HepG2 (cell line): ENCODE data around the gene MARCHF9. TPM values are rescaled to one million over a fixed set of nuclear protein-coding genes. Genes with fewer than 3 reads are reported as not detected.

ENCODE experiments used
- AKAP8 ChIP-seq: sonication (generic); formaldehyde crosslinking; IDR thresholded peaks from 2 replicates; pipeline ENCODE4 v1.5.1; 2020; ENCODE audit warnings: mild to moderate bottlenecking, missing genetic modification reagents
- ATF7-NPFF ChIP-seq: sonication (generic); formaldehyde crosslinking; IDR thresholded peaks from 2 replicates; pipeline ENCODE4 v1.8.1; 2023; ENCODE audit warnings: mild to moderate bottlenecking, low read depth, missing genetic modification reagents, moderate library complexity
- FOXA3 ChIP-seq: IDR thresholded peaks from 2 replicates; pipeline ENCODE4 v1.6.1; 2016; ENCODE audit warnings: missing genetic modification reagents, missing compliant biosample characterization
- RAD21 ChIP-seq: fragments of 450-650 bp; formaldehyde crosslinking; IDR thresholded peaks from 2 replicates; pipeline ENCODE4 v1.5.0; 2020; ENCODE audit warnings: mild to moderate bottlenecking
- RXRB ChIP-seq: IDR thresholded peaks from 2 replicates; pipeline ENCODE4 v1.6.1; 2016; ENCODE audit warnings: borderline replicate concordance, missing genetic modification reagents, missing compliant biosample characterization
- ZNF225 ChIP-seq: sonication (generic); formaldehyde crosslinking; IDR thresholded peaks from 2 replicates; pipeline ENCODE4 v1.4.0; 2020; ENCODE audit warnings: mild to moderate bottlenecking, missing genetic modification reagents
- ZNF230 ChIP-seq: sonication (generic); formaldehyde crosslinking; IDR thresholded peaks from 2 replicates; pipeline ENCODE4 v1.4.0; 2020; ENCODE audit warnings: mild to moderate bottlenecking, missing genetic modification reagents
- ZNF326 ChIP-seq: sonication (generic); formaldehyde crosslinking; IDR thresholded peaks from 2 replicates; pipeline ENCODE4 v1.4.0; 2020; ENCODE audit warnings: missing genetic modification reagents, borderline replicate concordance
- ZNF430 ChIP-seq: sonication (generic); formaldehyde crosslinking; IDR thresholded peaks from 2 replicates; pipeline ENCODE4 v1.9.0; 2021; ENCODE audit warnings: mild to moderate bottlenecking, missing genetic modification reagents
- ZNF460 ChIP-seq: sonication (generic); formaldehyde crosslinking; IDR thresholded peaks from 2 replicates; pipeline ENCODE4 v1.5.1; 2020; ENCODE audit warnings: missing genetic modification reagents, mild to moderate bottlenecking, borderline replicate concordance
- ZNF724P ChIP-seq: sonication (generic); formaldehyde crosslinking; IDR thresholded peaks from 2 replicates; pipeline ENCODE4 v1.8.0; 2022; ENCODE audit warnings: missing genetic modification reagents, borderline replicate concordance
- polyA plus RNA-seq, 8 experiments: library from polyadenylated mRNA; depleted of rRNA in 3 of 8; stranded (reverse) in 7 of 8; unstranded in 1 of 8; fragments of >200 nt; fragmentation: Illumina TruSeq in 4 of 8; extraction: Trizol in 4 of 8; gene quantifications; 2 replicates each; pipeline versions ENCODE4 v1.2.1 to v1.2.3, GENCODE V29; 2011 to 2016; ENCODE audit warnings: low read depth in 4 of 8, missing spikeins in 1 of 8, mixed read lengths in 1 of 8; ENCODE audit not compliant: insufficient read depth in 1 of 8
- total RNA-seq, 5 experiments: library from RNA; depleted of rRNA; stranded (reverse); fragments of >200 nt; fragmentation: Illumina TruSeq; extraction: Trizol; gene quantifications; 2 replicates each; pipeline ENCODE4 v1.2.3, GENCODE V29; 2016; ENCODE audit warnings: low read depth in 1 of 5
- TF ChIP-seq, protein P1 (sequence below): sonication (generic); formaldehyde crosslinking; IDR thresholded peaks from 2 replicates; pipeline ENCODE4 v1.9.0; 2021; ENCODE audit warnings: missing genetic modification reagents, mild to moderate bottlenecking, borderline replicate concordance
- TF ChIP-seq, protein P2 (sequence below): conservative IDR thresholded peaks from 2 replicates; pipeline ENCODE4 v1.6.1; 2018; ENCODE audit warnings: missing genetic modification reagents
- TF ChIP-seq, protein P3 (sequence below): sonication (generic); formaldehyde crosslinking; IDR thresholded peaks from 2 replicates; pipeline ENCODE4 v1.4.0; 2020; ENCODE audit warnings: mild to moderate bottlenecking, low read depth, missing genetic modification reagents
- TF ChIP-seq, protein P4 (sequence below): sonication (generic); formaldehyde crosslinking; IDR thresholded peaks from 2 replicates; pipeline ENCODE4 v1.8.0; 2022; ENCODE audit warnings: missing genetic modification reagents, mild to moderate bottlenecking, moderate library complexity, borderline replicate concordance
- TF ChIP-seq, protein P5 (sequence below): sonication (generic); formaldehyde crosslinking; IDR thresholded peaks from 2 replicates; pipeline ENCODE4 v1.8.1; 2023; ENCODE audit warnings: missing genetic modification reagents, mild to moderate bottlenecking, borderline replicate concordance
- TF ChIP-seq, protein P6 (sequence below): sonication (generic); formaldehyde crosslinking; IDR thresholded peaks from 2 replicates; pipeline ENCODE4 v1.4.0; 2020; ENCODE audit warnings: missing genetic modification reagents, borderline replicate concordance
- TF ChIP-seq, protein P7 (sequence below): sonication (generic); formaldehyde crosslinking; IDR thresholded peaks from 2 replicates; pipeline ENCODE4 v1.5.0; 2020; ENCODE audit warnings: missing genetic modification reagents

Gene MARCHF9
- total and polyA plus RNA-seq, 2 of the 13 experiments (the other 11 are each of a cell fraction or from before 2014, with no cell fraction given): 5.7 to 9.6 TPM

DNA sequence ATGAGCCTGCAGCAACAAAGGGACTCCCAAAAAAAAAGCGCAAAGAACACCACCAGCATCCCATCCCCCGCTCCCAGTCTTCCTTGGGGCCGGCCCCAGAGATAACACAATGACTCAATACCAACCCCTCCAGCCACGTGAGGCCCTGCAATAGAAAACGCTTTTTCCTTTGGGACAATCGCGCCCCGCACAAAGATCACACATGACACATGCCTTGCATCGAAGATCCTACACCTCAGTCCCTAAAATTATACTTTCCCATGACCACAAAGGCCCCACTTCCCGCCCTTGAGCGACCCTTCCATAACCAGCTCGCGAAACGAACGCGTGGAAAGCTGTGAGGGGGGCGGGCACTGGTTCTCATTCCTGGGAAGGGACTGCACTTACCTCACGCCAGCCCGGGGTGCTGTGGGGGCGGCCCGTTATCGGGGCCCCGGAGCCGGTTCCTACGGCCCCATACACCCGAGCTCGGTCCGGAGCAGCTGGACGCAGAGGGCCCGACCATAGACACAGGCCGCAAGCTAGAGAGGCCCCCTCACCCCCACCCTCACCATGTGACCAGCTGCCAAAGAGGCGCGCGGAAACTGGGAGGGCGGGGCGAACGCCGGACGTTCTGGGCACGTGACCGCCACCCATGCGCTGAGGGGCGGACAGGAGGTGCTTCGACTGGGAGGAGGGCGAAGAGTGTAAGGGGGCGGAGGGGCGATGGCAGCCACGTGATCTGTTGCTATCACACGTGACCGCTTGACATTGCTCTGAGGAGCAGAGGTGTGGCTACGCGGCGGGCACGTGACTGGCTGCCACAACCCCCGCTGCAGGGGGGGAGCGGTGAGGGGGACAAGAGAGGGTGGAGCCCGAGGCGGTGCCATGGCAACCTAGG lies 2.9 kb upstream of the MARCHF9 start, which contains the start of gene CDK4 (continued):
- TF ChIP-seq, protein P1, sequence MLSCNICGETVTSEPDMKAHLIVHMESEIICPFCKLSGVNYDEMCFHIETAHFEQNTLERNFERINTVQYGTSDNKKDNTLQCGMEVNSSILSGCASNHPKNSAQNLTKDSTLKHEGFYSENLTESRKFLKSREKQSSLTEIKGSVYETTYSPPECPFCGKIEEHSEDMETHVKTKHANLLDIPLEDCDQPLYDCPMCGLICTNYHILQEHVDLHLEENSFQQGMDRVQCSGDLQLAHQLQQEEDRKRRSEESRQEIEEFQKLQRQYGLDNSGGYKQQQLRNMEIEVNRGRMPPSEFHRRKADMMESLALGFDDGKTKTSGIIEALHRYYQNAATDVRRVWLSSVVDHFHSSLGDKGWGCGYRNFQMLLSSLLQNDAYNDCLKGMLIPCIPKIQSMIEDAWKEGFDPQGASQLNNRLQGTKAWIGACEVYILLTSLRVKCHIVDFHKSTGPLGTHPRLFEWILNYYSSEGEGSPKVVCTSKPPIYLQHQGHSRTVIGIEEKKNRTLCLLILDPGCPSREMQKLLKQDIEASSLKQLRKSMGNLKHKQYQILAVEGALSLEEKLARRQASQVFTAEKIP (CRISPR knock-in tag): no peak
- TF ChIP-seq, protein P2, sequence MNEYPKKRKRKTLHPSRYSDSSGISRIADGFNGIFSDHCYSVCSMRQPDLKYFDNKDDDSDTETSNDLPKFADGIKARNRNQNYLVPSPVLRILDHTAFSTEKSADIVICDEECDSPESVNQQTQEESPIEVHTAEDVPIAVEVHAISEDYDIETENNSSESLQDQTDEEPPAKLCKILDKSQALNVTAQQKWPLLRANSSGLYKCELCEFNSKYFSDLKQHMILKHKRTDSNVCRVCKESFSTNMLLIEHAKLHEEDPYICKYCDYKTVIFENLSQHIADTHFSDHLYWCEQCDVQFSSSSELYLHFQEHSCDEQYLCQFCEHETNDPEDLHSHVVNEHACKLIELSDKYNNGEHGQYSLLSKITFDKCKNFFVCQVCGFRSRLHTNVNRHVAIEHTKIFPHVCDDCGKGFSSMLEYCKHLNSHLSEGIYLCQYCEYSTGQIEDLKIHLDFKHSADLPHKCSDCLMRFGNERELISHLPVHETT (CRISPR knock-in tag): peak; percentile 75
- peak; percentile 83; the same call in 1 of the 2 replicates for TF ChIP-seq ZNF230 (CRISPR knock-in tag)
- TF ChIP-seq, protein P3, sequence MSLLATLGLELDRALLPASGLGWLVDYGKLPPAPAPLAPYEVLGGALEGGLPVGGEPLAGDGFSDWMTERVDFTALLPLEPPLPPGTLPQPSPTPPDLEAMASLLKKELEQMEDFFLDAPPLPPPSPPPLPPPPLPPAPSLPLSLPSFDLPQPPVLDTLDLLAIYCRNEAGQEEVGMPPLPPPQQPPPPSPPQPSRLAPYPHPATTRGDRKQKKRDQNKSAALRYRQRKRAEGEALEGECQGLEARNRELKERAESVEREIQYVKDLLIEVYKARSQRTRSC (CRISPR knock-in tag): no peak
- TF ChIP-seq RAD21 (CRISPR knock-in tag): peak; percentile 34; the same call in 1 of the 2 replicates
- TF ChIP-seq ATF7-NPFF (CRISPR knock-in tag): peak; percentile 90
- TF ChIP-seq, protein P4, sequence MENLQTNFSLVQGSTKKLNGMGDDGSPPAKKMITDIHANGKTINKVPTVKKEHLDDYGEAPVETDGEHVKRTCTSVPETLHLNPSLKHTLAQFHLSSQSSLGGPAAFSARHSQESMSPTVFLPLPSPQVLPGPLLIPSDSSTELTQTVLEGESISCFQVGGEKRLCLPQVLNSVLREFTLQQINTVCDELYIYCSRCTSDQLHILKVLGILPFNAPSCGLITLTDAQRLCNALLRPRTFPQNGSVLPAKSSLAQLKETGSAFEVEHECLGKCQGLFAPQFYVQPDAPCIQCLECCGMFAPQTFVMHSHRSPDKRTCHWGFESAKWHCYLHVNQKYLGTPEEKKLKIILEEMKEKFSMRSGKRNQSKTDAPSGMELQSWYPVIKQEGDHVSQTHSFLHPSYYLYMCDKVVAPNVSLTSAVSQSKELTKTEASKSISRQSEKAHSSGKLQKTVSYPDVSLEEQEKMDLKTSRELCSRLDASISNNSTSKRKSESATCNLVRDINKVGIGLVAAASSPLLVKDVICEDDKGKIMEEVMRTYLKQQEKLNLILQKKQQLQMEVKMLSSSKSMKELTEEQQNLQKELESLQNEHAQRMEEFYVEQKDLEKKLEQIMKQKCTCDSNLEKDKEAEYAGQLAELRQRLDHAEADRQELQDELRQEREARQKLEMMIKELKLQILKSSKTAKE: peak; percentile 56; the same call in 1 of the 2 replicates
- TF ChIP-seq, protein P5, sequence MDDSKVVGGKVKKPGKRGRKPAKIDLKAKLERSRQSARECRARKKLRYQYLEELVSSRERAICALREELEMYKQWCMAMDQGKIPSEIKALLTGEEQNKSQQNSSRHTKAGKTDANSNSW (CRISPR knock-in tag): peak; percentile 82; the same call in 1 of the 2 replicates
- TF ChIP-seq ZNF225: peak; percentile 85
- TF ChIP-seq ZNF430 (CRISPR knock-in tag): peak; percentile 94
- no peak; the same call in 1 of the 2 replicates for TF ChIP-seq ZNF724P
- TF ChIP-seq, protein P6, sequence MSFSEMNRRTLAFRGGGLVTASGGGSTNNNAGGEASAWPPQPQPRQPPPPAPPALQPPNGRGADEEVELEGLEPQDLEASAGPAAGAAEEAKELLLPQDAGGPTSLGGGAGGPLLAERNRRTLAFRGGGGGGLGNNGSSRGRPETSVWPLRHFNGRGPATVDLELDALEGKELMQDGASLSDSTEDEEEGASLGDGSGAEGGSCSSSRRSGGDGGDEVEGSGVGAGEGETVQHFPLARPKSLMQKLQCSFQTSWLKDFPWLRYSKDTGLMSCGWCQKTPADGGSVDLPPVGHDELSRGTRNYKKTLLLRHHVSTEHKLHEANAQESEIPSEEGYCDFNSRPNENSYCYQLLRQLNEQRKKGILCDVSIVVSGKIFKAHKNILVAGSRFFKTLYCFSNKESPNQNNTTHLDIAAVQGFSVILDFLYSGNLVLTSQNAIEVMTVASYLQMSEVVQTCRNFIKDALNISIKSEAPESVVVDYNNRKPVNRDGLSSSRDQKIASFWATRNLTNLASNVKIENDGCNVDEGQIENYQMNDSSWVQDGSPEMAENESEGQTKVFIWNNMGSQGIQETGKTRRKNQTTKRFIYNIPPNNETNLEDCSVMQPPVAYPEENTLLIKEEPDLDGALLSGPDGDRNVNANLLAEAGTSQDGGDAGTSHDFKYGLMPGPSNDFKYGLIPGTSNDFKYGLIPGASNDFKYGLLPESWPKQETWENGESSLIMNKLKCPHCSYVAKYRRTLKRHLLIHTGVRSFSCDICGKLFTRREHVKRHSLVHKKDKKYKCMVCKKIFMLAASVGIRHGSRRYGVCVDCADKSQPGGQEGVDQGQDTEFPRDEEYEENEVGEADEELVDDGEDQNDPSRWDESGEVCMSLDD (CRISPR knock-in tag): no peak
- TF ChIP-seq, protein P7, sequence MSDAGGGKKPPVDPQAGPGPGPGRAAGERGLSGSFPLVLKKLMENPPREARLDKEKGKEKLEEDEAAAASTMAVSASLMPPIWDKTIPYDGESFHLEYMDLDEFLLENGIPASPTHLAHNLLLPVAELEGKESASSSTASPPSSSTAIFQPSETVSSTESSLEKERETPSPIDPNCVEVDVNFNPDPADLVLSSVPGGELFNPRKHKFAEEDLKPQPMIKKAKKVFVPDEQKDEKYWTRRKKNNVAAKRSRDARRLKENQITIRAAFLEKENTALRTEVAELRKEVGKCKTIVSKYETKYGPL (CRISPR knock-in tag): no peak
- peak; percentile 67; the same call in 1 of the 2 replicates for TF ChIP-seq FOXA3 (CRISPR knock-in tag)
- no peak for TF ChIP-seq ZNF326 (CRISPR knock-in tag)
- peak; percentile 93 for TF ChIP-seq ZNF460
- TF ChIP-seq RXRB (CRISPR knock-in tag): peak; percentile 81
- peak; percentile 100 for TF ChIP-seq AKAP8 (CRISPR knock-in tag)
